ENCODE measurements around the gene ZNF254. TPM values are rescaled to one million over a fixed set of nuclear protein-coding genes. Genes with fewer than 3 reads are reported as not detected.
"Not testable (repeated sequence)": the region's sequence is repeated elsewhere in the genome, so short reads cannot be mapped to it uniquely, and the experiment has no call there.

Gene ZNF254
- total and polyA plus RNA-seq, 7 donors, result 1.2 to 7.0 (median 2.2) TPM

GRCh38 chr19:24073807-24074206, 13.2 kb upstream of the ZNF254 start:
- DNase-seq (no peak), ATAC-seq (no peak)
- Histone ChIP-seq H3K36me3 (ENCODE audit: insufficient read depth in 1 of 2, low read depth in 1 of 2) (peaks cover 0 to 3% of the 10 kb centered on the region in 2 donors), H3K27me3 (ENCODE audit: insufficient read depth in 3 of 3, low read length in 2 of 3) (no peaks in the 10 kb centered on the region), H3K4me3 (no peak overlapping the region), H3K9me3 (no peaks in the 10 kb centered on the region), H3K4me1 (no peaks in the 10 kb centered on the region), H3K27ac (no peak overlapping the region)
- intact Hi-C loops (cut with DNase I), result no loop called here
- no peak for TF ChIP-seq CTCF (IDR thresholded peaks at IDR 0.05)

- no peaks in the 10 kb centered on the region for H3K27me3 ChIP-seq (ENCODE audit: insufficient read depth in 3 of 3, low read length in 2 of 3)
- H3K36me3 ChIP-seq (ENCODE audit: insufficient read depth in 1 of 2, low read depth in 1 of 2), result peaks cover 0 to 5% of the 10 kb centered on the region in 2 donors
- H3K4me1 ChIP-seq, result no peaks in the 10 kb centered on the region
- ATAC-seq, result no peak
- intact Hi-C loops (cut with DNase I), result no loop called here
- H3K4me3 ChIP-seq, result no peak overlapping the region
- WGBS, 3 donors, result 88 to 96% (median 93%) methylated on average over 1 of the region's 1 CpG
- no peaks in the 10 kb centered on the region for H3K9me3 ChIP-seq
- DNase-seq, result no peak
- H3K27ac ChIP-seq, result no peak overlapping the region
- no peak for TF ChIP-seq CTCF (IDR thresholded peaks at IDR 0.05)
These were observed 12.1 kb upstream of the ZNF254 start for GRCh38 chr19:24074720-24075454.

- DNase-seq; H3K36me3 ChIP-seq (ENCODE audit: insufficient read depth in 1 of 2, low read depth in 1 of 2); H3K4me1 ChIP-seq; ATAC-seq; H3K9me3 ChIP-seq; H3K4me3 ChIP-seq; H3K27ac ChIP-seq; intact Hi-C loops (cut with DNase I); H3K27me3 ChIP-seq (ENCODE audit: insufficient read depth in 3 of 3, low read length in 2 of 3): not testable (repeated sequence)
- WGBS, 3 donors, result 88 to 97% (median 91%) methylated on average over 4 of the region's 4 CpGs
These were observed 11.5 kb upstream of the ZNF254 start for GRCh38 chr19:24075530-24075929.

- Histone ChIP-seq H3K36me3 (ENCODE audit: insufficient read depth in 1 of 2, low read depth in 1 of 2) (peaks cover 0 to 2% of the 10 kb centered on the region in 2 donors), H3K27me3 (ENCODE audit: insufficient read depth in 3 of 3, low read length in 2 of 3) (no peaks in the 10 kb centered on the region), H3K9me3 (no peaks in the 10 kb centered on the region), H3K4me1 (no peaks in the 10 kb centered on the region), H3K27ac (no peak overlapping the region), H3K4me3 (no peak overlapping the region)
- DNase-seq (no peak), ATAC-seq (no peak)
- TF ChIP-seq CTCF (IDR thresholded peaks at IDR 0.05), result no peak
- WGBS, 3 donors, result 81 to 87% (median 84%) methylated on average over 4 of the region's 4 CpGs
- intact Hi-C loops (cut with DNase I), result no loop called here
These were observed 8.3 kb upstream of the ZNF254 start for GRCh38 chr19:24078680-24079079.

- intact Hi-C loops (cut with DNase I), result no loop called here
- H3K4me1 ChIP-seq, result no peaks in the 10 kb centered on the region
- no peaks in the 10 kb centered on the region for H3K27me3 ChIP-seq (ENCODE audit: insufficient read depth in 3 of 3, low read length in 2 of 3)
- DNase-seq (no peak), ATAC-seq (no peak)
- no peak overlapping the region for H3K4me3 ChIP-seq
- no peak for TF ChIP-seq CTCF (IDR thresholded peaks at IDR 0.05)
- H3K9me3 ChIP-seq, result no peaks in the 10 kb centered on the region
- H3K27ac ChIP-seq, result no peak overlapping the region
- H3K36me3 ChIP-seq (ENCODE audit: insufficient read depth in 1 of 2, low read depth in 1 of 2), result peaks cover 0 to 2% of the 10 kb centered on the region in 2 donors
- WGBS, 3 donors, result 88 to 93% (median 92%) methylated on average over 4 of the region's 4 CpGs
These were observed 5.9 kb upstream of the ZNF254 start for GRCh38 chr19:24081056-24081455.

Measured in psoas muscle (tissue), 8 donors.